IMR-90 (cell line): Measurements from ENCODE around the gene ARHGAP19. TPM values are rescaled to one million over a fixed set of nuclear protein-coding genes. Genes with fewer than 3 reads are reported as not detected.

Source experiments
- ATAC-seq: fragments of 200-7000 bp; cut with Tn5 transposase; 2 replicates; pipeline ENCODE4 v1.9.1; 2020; ENCODE audit warnings: low read depth, mild to moderate bottlenecking, moderate library complexity
- BruUV-seq: library from RNA; stranded (reverse); fragments of 400-500 nt; replicated peaks from 2 replicates; lab custom pipeline; 2021; lab: Mats Ljungman, UMichigan
- CTCF ChIA-PET: fragments of 300-600 bp; formaldehyde crosslinking; extraction: SDS; loops from one replicate; lab custom pipeline; 2021; ENCODE audit warnings: antibody characterized with exemption; lab: Yijun Ruan, JAX
- POLR2A ChIA-PET: fragments of 300-600 bp; sonication (Branson Sonifier 250); formaldehyde crosslinking; loops from one replicate; lab custom pipeline; 2022; ENCODE audit warnings: antibody characterized with exemption; ENCODE audit not compliant: unreplicated experiment; lab: Charles Lee
- DNase-seq: peaks from one replicate; pipeline ENCODE4 v3.0.0; 2013
- H2AFZ ChIP-seq: replicated peaks from 2 replicates; pipeline ENCODE3; 2013; ENCODE audit warnings: low read length, mild to moderate bottlenecking; ENCODE audit not compliant: poor library complexity
- H2AK5ac ChIP-seq: 2 replicates; pipeline ENCODE4 v1.6.1; 2013; ENCODE audit warnings: low read depth, low read length, inconsistent platforms
- H2AK9ac ChIP-seq: replicated peaks from 2 replicates; pipeline ENCODE3; 2013; ENCODE audit warnings: mild to moderate bottlenecking, low read depth, low read length, moderate library complexity; ENCODE audit not compliant: poor library complexity
- H2BK120ac ChIP-seq: 2 replicates; pipeline ENCODE4 v1.6.1; 2013; ENCODE audit warnings: low read depth, low read length, inconsistent platforms
- H2BK15ac ChIP-seq: 3 replicates; pipeline ENCODE4 v1.6.1; 2013; ENCODE audit warnings: low read depth, low read length, inconsistent platforms
- H2BK20ac ChIP-seq: 2 replicates; pipeline ENCODE4 v1.6.1; 2013; ENCODE audit warnings: low read depth, mild to moderate bottlenecking, inconsistent platforms, low read length, moderate library complexity
- H2BK5ac ChIP-seq: 2 replicates; pipeline ENCODE4 v1.6.1; 2013; ENCODE audit warnings: mild to moderate bottlenecking, low read depth, low read length, inconsistent platforms; ENCODE audit not compliant: poor library complexity, severe bottlenecking
- H3K14ac ChIP-seq: replicated peaks from 2 replicates; pipeline ENCODE4 v1.6.1; 2013; ENCODE audit warnings: low read depth, low read length, inconsistent platforms
- H3K18ac ChIP-seq: 2 replicates; pipeline ENCODE4 v1.6.1; 2013; ENCODE audit warnings: low read depth, low read length, control low read depth
- H3K23ac ChIP-seq: 2 replicates; pipeline ENCODE4 v1.6.1; 2013; ENCODE audit warnings: low read depth, low read length, inconsistent platforms
- H3K27ac ChIP-seq: 2 replicates; pipeline ENCODE4 v1.5.1; 2013; ENCODE audit warnings: mild to moderate bottlenecking, control low read depth, low read length; ENCODE audit not compliant: insufficient read depth
- H3K27me3 ChIP-seq: 2 replicates; pipeline ENCODE4 v1.6.1; 2013; ENCODE audit warnings: low read length; ENCODE audit not compliant: control insufficient read depth, insufficient read depth
- H3K36me3 ChIP-seq: 2 replicates; pipeline ENCODE4 v1.6.1; 2013; ENCODE audit warnings: low read length, mixed read lengths; ENCODE audit not compliant: control insufficient read depth, insufficient read depth
- H3K4ac ChIP-seq: 2 replicates; pipeline ENCODE4 v1.6.1; 2013; ENCODE audit warnings: low read depth, low read length, inconsistent platforms
- H3K4me1 ChIP-seq: 2 replicates; pipeline ENCODE4 v1.6.1; 2013; ENCODE audit warnings: low read length, mixed read lengths; ENCODE audit not compliant: control insufficient read depth, insufficient read depth
- H3K4me2 ChIP-seq: 2 replicates; pipeline ENCODE4 v1.6.1; 2013; ENCODE audit warnings: low read depth, mild to moderate bottlenecking, control low read depth, low read length, moderate library complexity
- H3K4me3 ChIP-seq: 2 replicates; pipeline ENCODE4 v1.5.1; 2013; ENCODE audit warnings: low read depth, mild to moderate bottlenecking, control low read depth, low read length, moderate library complexity; ENCODE audit not compliant: insufficient read depth
- H3K56ac ChIP-seq: 2 replicates; pipeline ENCODE4 v1.6.1; 2013; ENCODE audit warnings: low read length, inconsistent platforms; ENCODE audit not compliant: insufficient read depth; ENCODE audit errors: extremely low read depth
- H3K79me1 ChIP-seq, 2 experiments: 2 replicates each; pipeline ENCODE4 v1.6.1; 2013; ENCODE audit warnings: low read length in 2 of 2, inconsistent platforms in 1 of 2, low read depth in 1 of 2
- H3K9ac ChIP-seq: 2 replicates; pipeline ENCODE4 v1.6.1; 2013; ENCODE audit warnings: low read depth, low read length, control low read depth
- H3K9me1 ChIP-seq: 2 replicates; pipeline ENCODE4 v1.6.1; 2013; ENCODE audit warnings: low read length, inconsistent platforms; ENCODE audit not compliant: insufficient read depth
- H3K9me3 ChIP-seq: 2 replicates; pipeline ENCODE4 v1.6.1; 2013; ENCODE audit warnings: low read length; ENCODE audit not compliant: control insufficient read depth, insufficient read depth
- H4K20me1 ChIP-seq: 2 replicates; pipeline ENCODE4 v1.6.1; 2013; ENCODE audit warnings: low read length, inconsistent platforms; ENCODE audit not compliant: insufficient read depth
- H4K5ac ChIP-seq: 2 replicates; pipeline ENCODE4 v1.6.1; 2013; ENCODE audit warnings: mild to moderate bottlenecking, low read depth, low read length, control low read depth
- H4K8ac ChIP-seq, 2 experiments: 2 replicates each; pipeline ENCODE4 v1.6.1; 2013; ENCODE audit warnings: low read depth in 2 of 2, low read length in 2 of 2, control low read depth in 1 of 2, inconsistent platforms in 1 of 2
- H4K91ac ChIP-seq: 2 replicates; pipeline ENCODE4 v1.6.1; 2013; ENCODE audit warnings: low read depth, low read length, inconsistent platforms; ENCODE audit not compliant: insufficient read depth
- BHLHE40 ChIP-seq: fragments of 150-350 bp; IDR thresholded peaks from 2 replicates; pipeline ENCODE4 v1.6.1; 2016; ENCODE audit warnings: mild to moderate bottlenecking, low read depth, low read length
- CEBPB ChIP-seq: IDR thresholded peaks from 2 replicates; pipeline ENCODE4 v1.6.1; 2012; ENCODE audit warnings: low read depth, low read length, improper control_type of control experiment
- CHD1 ChIP-seq: IDR thresholded peaks from 2 replicates; pipeline ENCODE4 v1.6.1; 2012; ENCODE audit warnings: low read depth, low read length, improper control_type of control experiment
- FOS ChIP-seq: fragments of 150-350 bp; IDR thresholded peaks from 2 replicates; pipeline ENCODE4 v1.6.1; 2016; ENCODE audit warnings: low read depth, low read length
- MAFK ChIP-seq: IDR thresholded peaks from 2 replicates; pipeline ENCODE4 v1.6.1; 2012; ENCODE audit warnings: low read depth, low read length, improper control_type of control experiment
- MAZ ChIP-seq: IDR thresholded peaks from 2 replicates; pipeline ENCODE4 v1.6.1; 2012; ENCODE audit warnings: low read depth, mild to moderate bottlenecking, low read length, improper control_type of control experiment, moderate library complexity, borderline replicate concordance
- MXI1 ChIP-seq: IDR thresholded peaks from 2 replicates; pipeline ENCODE4 v1.6.1; 2012; ENCODE audit warnings: low read depth, mild to moderate bottlenecking, low read length, moderate library complexity, borderline replicate concordance
- NFE2L2 ChIP-seq: fragments of 150-350 bp; IDR thresholded peaks from 2 replicates; pipeline ENCODE4 v1.6.1; 2016; ENCODE audit warnings: low read depth, mild to moderate bottlenecking, low read length
- POLR2A ChIP-seq: IDR thresholded peaks from 2 replicates; pipeline ENCODE4 v1.6.1; 2012; ENCODE audit warnings: mild to moderate bottlenecking, low read depth, low read length
- RAD21 ChIP-seq: IDR thresholded peaks from 2 replicates; pipeline ENCODE4 v1.6.1; 2012; ENCODE audit warnings: low read length, improper control_type of control experiment
- RCOR1 ChIP-seq: IDR thresholded peaks from 2 replicates; pipeline ENCODE4 v1.6.1; 2012; ENCODE audit warnings: mild to moderate bottlenecking, low read length, improper control_type of control experiment; ENCODE audit not compliant: insufficient replicate concordance
- RFX5 ChIP-seq: IDR thresholded peaks from 2 replicates; pipeline ENCODE4 v1.8.0; 2012; ENCODE audit warnings: low read depth, mild to moderate bottlenecking, low read length, moderate library complexity
- SMC3 ChIP-seq: fragments of 150-350 bp; IDR thresholded peaks from 2 replicates; pipeline ENCODE4 v1.6.1; 2016; ENCODE audit warnings: low read depth, mild to moderate bottlenecking, antibody characterized with exemption, low read length, moderate library complexity
- USF2 ChIP-seq: fragments of 150-350 bp; IDR thresholded peaks from 2 replicates; pipeline ENCODE4 v1.6.1; 2017; ENCODE audit warnings: mild to moderate bottlenecking, antibody characterized with exemption, low read length, low read depth
- WGBS, 2 experiments: methylation state at CpG; one replicate each; pipeline versions ENCODE4 v1.1.5 to v1.1.7; 2013; ENCODE audit warnings: missing lambda C conversion rate in 2 of 2; ENCODE audit not compliant: insufficient read length in 1 of 2; ENCODE audit errors: extremely low coverage in 2 of 2; 5-methylcytosine and 5-hydroxymethylcytosine counted together
- dilution Hi-C: fragments of 300-500 bp; cut with HindIII; formaldehyde crosslinking; loops from one replicate; pipeline ENCODE4 v1.14.3; 2018; ENCODE audit warnings: low sequenced_read_pairs; ENCODE audit not compliant: unreplicated experiment
- in situ Hi-C: fragments of 300-500 bp; cut with MboI; formaldehyde crosslinking; loops from 3 replicates; pipeline ENCODE4 v1.14.3; 2019; ENCODE audit warnings: low sequenced_read_pairs, inconsistent platforms, mixed read lengths
- intact Hi-C: fragments of 100-400 bp; cut with micrococcal nuclease; formaldehyde crosslinking; loops from 2 replicates; pipeline ENCODE4 v1.10.0; 2022
- polyA plus RNA-seq, 3 experiments: library from polyadenylated mRNA; depleted of rRNA; stranded (reverse); fragments of >200 nt; gene quantifications; 2 replicates each; pipeline ENCODE4 v1.2.3, GENCODE V29; 2012; ENCODE audit warnings: low replicate concordance in 1 of 3
- total RNA-seq: library from RNA; depleted of rRNA; stranded (reverse); fragments of >200 nt; gene quantifications from 2 replicates; pipeline ENCODE4 v1.2.3, GENCODE V29; 2012
- TF ChIP-seq, protein P1 (sequence below): conservative IDR thresholded peaks from 2 replicates; pipeline ENCODE4 v1.5.1; 2012; ENCODE audit warnings: mild to moderate bottlenecking, low read depth, low read length, improper control_type of control experiment
- TF ChIP-seq, protein P2 (sequence below): fragments of 150-350 bp; IDR thresholded peaks from 2 replicates; pipeline ENCODE4 v1.6.1; 2016; ENCODE audit warnings: low read depth, mild to moderate bottlenecking, low read length, moderate library complexity, borderline replicate concordance

Gene ARHGAP19
- total and polyA plus RNA-seq, 2 of the 4 experiments (the other 2 are of a cell fraction) = 6.3 to 7.0 TPM

- TF ChIP-seq, protein P1, sequence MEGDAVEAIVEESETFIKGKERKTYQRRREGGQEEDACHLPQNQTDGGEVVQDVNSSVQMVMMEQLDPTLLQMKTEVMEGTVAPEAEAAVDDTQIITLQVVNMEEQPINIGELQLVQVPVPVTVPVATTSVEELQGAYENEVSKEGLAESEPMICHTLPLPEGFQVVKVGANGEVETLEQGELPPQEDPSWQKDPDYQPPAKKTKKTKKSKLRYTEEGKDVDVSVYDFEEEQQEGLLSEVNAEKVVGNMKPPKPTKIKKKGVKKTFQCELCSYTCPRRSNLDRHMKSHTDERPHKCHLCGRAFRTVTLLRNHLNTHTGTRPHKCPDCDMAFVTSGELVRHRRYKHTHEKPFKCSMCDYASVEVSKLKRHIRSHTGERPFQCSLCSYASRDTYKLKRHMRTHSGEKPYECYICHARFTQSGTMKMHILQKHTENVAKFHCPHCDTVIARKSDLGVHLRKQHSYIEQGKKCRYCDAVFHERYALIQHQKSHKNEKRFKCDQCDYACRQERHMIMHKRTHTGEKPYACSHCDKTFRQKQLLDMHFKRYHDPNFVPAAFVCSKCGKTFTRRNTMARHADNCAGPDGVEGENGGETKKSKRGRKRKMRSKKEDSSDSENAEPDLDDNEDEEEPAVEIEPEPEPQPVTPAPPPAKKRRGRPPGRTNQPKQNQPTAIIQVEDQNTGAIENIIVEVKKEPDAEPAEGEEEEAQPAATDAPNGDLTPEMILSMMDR = no peak
- TF ChIP-seq FOS (no peak), MAZ (no peak), MAFK (no peak), USF2 (no peak), NFE2L2 (no peak), RFX5 (no peak), CHD1 (no peak), BHLHE40 (no peak), RCOR1 (no peak), POLR2A (no peak), RAD21 (no peak), SMC3 (no peak), CEBPB (no peak), MXI1 (no peak)
- TF ChIP-seq, protein P2, sequence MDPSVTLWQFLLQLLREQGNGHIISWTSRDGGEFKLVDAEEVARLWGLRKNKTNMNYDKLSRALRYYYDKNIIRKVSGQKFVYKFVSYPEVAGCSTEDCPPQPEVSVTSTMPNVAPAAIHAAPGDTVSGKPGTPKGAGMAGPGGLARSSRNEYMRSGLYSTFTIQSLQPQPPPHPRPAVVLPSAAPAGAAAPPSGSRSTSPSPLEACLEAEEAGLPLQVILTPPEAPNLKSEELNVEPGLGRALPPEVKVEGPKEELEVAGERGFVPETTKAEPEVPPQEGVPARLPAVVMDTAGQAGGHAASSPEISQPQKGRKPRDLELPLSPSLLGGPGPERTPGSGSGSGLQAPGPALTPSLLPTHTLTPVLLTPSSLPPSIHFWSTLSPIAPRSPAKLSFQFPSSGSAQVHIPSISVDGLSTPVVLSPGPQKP = no peak
- Histone ChIP-seq H4K91ac (no peak overlapping the region; the same call in 1 of the 2 replicates), H4K8ac (no peak overlapping the region), H3K79me1 (peaks cover 20 to 36% of the 10 kb centered on the region in 2 experiments; a peak in 3 of 4 replicates), H3K23ac (peak overlapping the region; percentile 31; the same call in 1 of the 2 replicates), H2BK5ac (no peak overlapping the region), H2AK5ac (no peak overlapping the region), H2AK9ac (no peak overlapping the region), H2BK120ac (no peak overlapping the region), H3K18ac (no peak overlapping the region), H3K9ac (no peak overlapping the region), H2AFZ (no peak overlapping the region), H4K5ac (no peak overlapping the region), H4K20me1 (no peaks in the 10 kb centered on the region), H3K9me1 (peaks cover 4% of the 10 kb centered on the region; the same call in 1 of the 2 replicates), H2BK20ac (no peak overlapping the region; the same call in 1 of the 2 replicates), H3K9me3 (no peaks in the 10 kb centered on the region), H3K27me3 (no peaks in the 10 kb centered on the region), H3K4me1 (peaks cover 6% of the 10 kb centered on the region; the same call in 1 of the 2 replicates), H2BK15ac (no peak overlapping the region), H3K36me3 (no peaks in the 10 kb centered on the region), H3K14ac (no peak overlapping the region), H3K4ac (no peak overlapping the region), H3K27ac (no peak overlapping the region), H3K4me3 (no peak overlapping the region), H3K4me2 (no peak overlapping the region), H3K56ac (no peak overlapping the region)
- no CpG with 5 or more reads among the region's 1 CpG for WGBS, 2 experiments
- no peak for ATAC-seq
- BruUV-seq = no TSS peak
- CTCF ChIA-PET = interaction anchor here (1.6 to 2.2 kb wide), 2 partner anchors 16 to 55 kb away, joined by 11 to 23 read pairs; no protein-coding TSS in a partner anchor
- POLR2A ChIA-PET = no interaction called here
- dilution Hi-C loops = no loop called here
- in situ Hi-C loops = no loop called here
- no peak for DNase-seq
- intact Hi-C loops = no loop called here
Observed at GRCh38 chr10:97277551-97277950, 14.9 kb downstream of the ARHGAP19 start.
